Measurements from ENCODE around the gene FREY1. TPM values are rescaled to one million over a fixed set of nuclear protein-coding genes. Genes with fewer than 3 reads are reported as not detected.

The FREY1 gene
- total and polyA plus RNA-seq, 2 of the 13 experiments (the other 11 are each of a cell fraction or from before 2014, with no cell fraction given), result 0.44 to 0.73 TPM

- TF ChIP-seq ZHX2 (IDR thresholded peaks at IDR 0.05; ENCODE audit: low read depth), result no peak
- no peak for TF ChIP-seq ZHX2 (CRISPR knock-in tag; IDR thresholded peaks at IDR 0.05; ENCODE audit: borderline replicate concordance)
- peak; percentile 58; the same call in 1 of the 2 replicates for TF ChIP-seq ZNF773 (CRISPR knock-in tag; IDR thresholded peaks at IDR 0.05; ENCODE audit: borderline replicate concordance)
- no peak for TF ChIP-seq ZNF816 (CRISPR knock-in tag; IDR thresholded peaks at IDR 0.05; ENCODE audit: borderline replicate concordance)
- TF ChIP-seq SP1 (IDR thresholded peaks at IDR 0.05), result no peak
- peak; percentile 28; the same call in 1 of the 2 replicates for TF ChIP-seq SP1 (CRISPR knock-in tag; IDR thresholded peaks at IDR 0.05)
- TF ChIP-seq ZKSCAN5 (CRISPR knock-in tag; IDR thresholded peaks at IDR 0.05), result no peak
- TF ChIP-seq BCL3 (CRISPR knock-in tag; IDR thresholded peaks at IDR 0.05), result 0 out of 2 replicates have a peak, but pooled peaks have one; percentile 22
- TF ChIP-seq ZFAT (CRISPR knock-in tag; conservative IDR thresholded peaks at IDR 0.05), result no peak
- no peak for TF ChIP-seq REST (IDR thresholded peaks at IDR 0.05; ENCODE audit: borderline replicate concordance in 1 of 2, low read depth in 1 of 2, low read length in 2 of 2)
- no peak for TF ChIP-seq ZNF563 (CRISPR knock-in tag; IDR thresholded peaks at IDR 0.05)
- TF ChIP-seq REL (CRISPR knock-in tag; conservative IDR thresholded peaks at IDR 0.05), result no peak
- no peak for TF ChIP-seq CENPX (CRISPR knock-in tag; IDR thresholded peaks at IDR 0.05)
- TF ChIP-seq ZBTB34 (CRISPR knock-in tag; IDR thresholded peaks at IDR 0.05), result no peak
- TF ChIP-seq ZNF747 (CRISPR knock-in tag; IDR thresholded peaks at IDR 0.05; ENCODE audit: borderline replicate concordance), result 0 out of 2 replicates have a peak, but pooled peaks have one; percentile 15
- TF ChIP-seq MIXL1 (CRISPR knock-in tag; IDR thresholded peaks at IDR 0.05), result no peak
- TF ChIP-seq ZMYM4 (CRISPR knock-in tag; IDR thresholded peaks at IDR 0.05), result no peak; the same call in 1 of the 2 replicates
- TF ChIP-seq SMAD3 (CRISPR knock-in tag; IDR thresholded peaks at IDR 0.05), result no peak
Measured at GRCh38 chr11:45922425-45923082, 15.5 kb upstream of the FREY1 start, which contains the start of gene LARGE2 (continued).
